H9 (cell line): Measurements from ENCODE around the gene MUC21. TPM values are rescaled to one million over a fixed set of nuclear protein-coding genes. Genes with fewer than 3 reads are reported as not detected.

ENCODE experiments used
- DNase-seq: peaks from one replicate; pipeline ENCODE4 v3.0.0-alpha.2; 2017
- H2AFZ ChIP-seq: one replicate; pipeline ENCODE4 v1.6.1; 2013; ENCODE audit warnings: mild to moderate bottlenecking, low read length, control low read depth, moderate library complexity
- H2AK5ac ChIP-seq: 2 replicates; pipeline ENCODE4 v1.6.1; 2013; ENCODE audit warnings: low read length, control low read depth, mixed read lengths; ENCODE audit not compliant: insufficient read length
- H2BK120ac ChIP-seq: one replicate; pipeline ENCODE4 v1.6.1; 2013; ENCODE audit warnings: low read depth, mild to moderate bottlenecking, low read length, control low read depth, inconsistent platforms; ENCODE audit not compliant: poor library complexity, severe bottlenecking
- H2BK12ac ChIP-seq: 2 replicates; pipeline ENCODE4 v1.6.1; 2013; ENCODE audit warnings: low read length, control low read depth, mixed read lengths, low read depth; ENCODE audit not compliant: insufficient read length
- H2BK15ac ChIP-seq: 2 replicates; pipeline ENCODE4 v1.6.1; 2013; ENCODE audit warnings: low read depth, low read length, control low read depth
- H2BK20ac ChIP-seq: one replicate; pipeline ENCODE4 v1.6.1; 2013; ENCODE audit warnings: low read depth, mild to moderate bottlenecking, low read length, control low read depth, inconsistent platforms; ENCODE audit not compliant: poor library complexity, severe bottlenecking
- H2BK5ac ChIP-seq: 2 replicates; pipeline ENCODE4 v1.6.1; 2013; ENCODE audit warnings: low read length, control low read depth, mixed read lengths; ENCODE audit not compliant: insufficient read length
- H3K14ac ChIP-seq: 2 replicates; pipeline ENCODE4 v1.6.1; 2013; ENCODE audit warnings: low read length, control low read depth; ENCODE audit not compliant: insufficient read depth
- H3K18ac ChIP-seq: 2 replicates; pipeline ENCODE4 v1.6.1; 2013; ENCODE audit warnings: low read depth, mild to moderate bottlenecking, mixed read lengths, low read length, control low read depth; ENCODE audit not compliant: insufficient read length
- H3K23ac ChIP-seq: 2 replicates; pipeline ENCODE4 v1.6.1; 2013; ENCODE audit warnings: low read length, control low read depth, mixed read lengths, low read depth; ENCODE audit not compliant: insufficient read length
- H3K23me2 ChIP-seq: 2 replicates; pipeline ENCODE4 v1.6.1; 2013; ENCODE audit warnings: low read depth, mild to moderate bottlenecking, mixed read lengths, low read length, control low read depth; ENCODE audit not compliant: insufficient read length, poor library complexity, severe bottlenecking
- H3K27ac ChIP-seq: 2 replicates; pipeline ENCODE4 v1.5.1; 2013; ENCODE audit warnings: low read length, control low read depth, mixed read lengths, low read depth; ENCODE audit not compliant: insufficient read length
- H3K27me3 ChIP-seq: 2 replicates; pipeline ENCODE4 v1.6.1; 2013; ENCODE audit warnings: low read length, control low read depth, inconsistent platforms; ENCODE audit not compliant: insufficient read depth
- H3K4ac ChIP-seq: 2 replicates; pipeline ENCODE4 v1.6.1; 2013; ENCODE audit warnings: low read depth, mild to moderate bottlenecking, control low read depth, inconsistent platforms, low read length, moderate library complexity
- H3K4me1 ChIP-seq: 2 replicates; pipeline ENCODE4 v1.6.1; 2013; ENCODE audit warnings: low read length, control low read depth, inconsistent platforms; ENCODE audit not compliant: insufficient read depth
- H3K4me2 ChIP-seq: 2 replicates; pipeline ENCODE4 v1.6.1; 2013; ENCODE audit warnings: low read length, control low read depth, mixed read lengths; ENCODE audit not compliant: insufficient read length, insufficient read depth
- H3K56ac ChIP-seq: 2 replicates; pipeline ENCODE4 v1.6.1; 2013; ENCODE audit warnings: low read depth, mild to moderate bottlenecking, mixed read lengths, low read length, control low read depth; ENCODE audit not compliant: insufficient read length
- H3K79me1 ChIP-seq: 2 replicates; pipeline ENCODE4 v1.6.1; 2013; ENCODE audit warnings: low read depth, mild to moderate bottlenecking, moderate library complexity, low read length, control low read depth, inconsistent platforms; ENCODE audit not compliant: insufficient read depth, poor library complexity, severe bottlenecking
- H3K79me2 ChIP-seq: 2 replicates; pipeline ENCODE4 v1.6.1; 2013; ENCODE audit warnings: low read length, control low read depth, inconsistent platforms; ENCODE audit not compliant: insufficient read depth
- H3K9ac ChIP-seq: 2 replicates; pipeline ENCODE4 v1.6.1; 2013; ENCODE audit warnings: low read length, control low read depth, mixed read lengths; ENCODE audit not compliant: insufficient read length; ENCODE audit errors: extremely low read depth
- H3K9me3 ChIP-seq: one replicate; pipeline ENCODE4 v1.6.1; 2013; ENCODE audit warnings: low read depth, low read length, inconsistent platforms; ENCODE audit not compliant: control insufficient read depth
- H3T11ph ChIP-seq: one replicate; pipeline ENCODE4 v1.6.1; 2013; ENCODE audit warnings: mild to moderate bottlenecking, low read length, control low read depth, inconsistent platforms
- H4K20me1 ChIP-seq: one replicate; pipeline ENCODE4 v1.6.1; 2013; ENCODE audit not compliant: control insufficient read depth, insufficient read length, insufficient read depth
- H4K5ac ChIP-seq: 2 replicates; pipeline ENCODE4 v1.6.1; 2013; ENCODE audit warnings: low read depth, mild to moderate bottlenecking, mixed read lengths, low read length, control low read depth; ENCODE audit not compliant: insufficient read length
- H4K8ac ChIP-seq: replicated peaks from 2 replicates; pipeline ENCODE4 v1.6.1; 2013; ENCODE audit warnings: low read length, control low read depth, mixed read lengths, low read depth; ENCODE audit not compliant: insufficient read length
- H4K91ac ChIP-seq: 2 replicates; pipeline ENCODE4 v1.6.1; 2013; ENCODE audit warnings: low read depth, mild to moderate bottlenecking, moderate library complexity, mixed read lengths, low read length, control low read depth; ENCODE audit not compliant: insufficient read length
- H3K27ac Mint-ChIP-seq, 3 experiments: 2 replicates in 2 of 3; 3 replicates in 1 of 3; pipeline ENCODE4 v1.8.0; 2020 to 2021; ENCODE audit warnings: mixed read lengths in 3 of 3, mild to moderate bottlenecking in 1 of 3, moderate library complexity in 1 of 3
- H3K27me3 Mint-ChIP-seq: 2 replicates; pipeline ENCODE4 v1.8.0; 2021; ENCODE audit warnings: low read depth, mild to moderate bottlenecking, moderate library complexity, mixed read lengths
- H3K36me3 Mint-ChIP-seq, 3 experiments: 2 replicates in 2 of 3; 3 replicates in 1 of 3; pipeline ENCODE4 v1.8.0; 2020 to 2021; ENCODE audit warnings: low read depth in 3 of 3, mixed read lengths in 3 of 3; ENCODE audit not compliant: insufficient read depth in 1 of 3
- H3K4me1 Mint-ChIP-seq, 2 experiments: 2 replicates each; pipeline ENCODE4 v1.8.0; 2020; ENCODE audit warnings: mixed read lengths in 2 of 2
- H3K4me3 Mint-ChIP-seq, 2 experiments: 2 replicates in 1 of 2; 3 replicates in 1 of 2; pipeline ENCODE4 v1.8.0; 2020 to 2021; ENCODE audit warnings: mild to moderate bottlenecking in 2 of 2, mixed read lengths in 2 of 2, moderate library complexity in 1 of 2
- H3K9me3 Mint-ChIP-seq, 2 experiments: 2 replicates in 1 of 2; 3 replicates in 1 of 2; pipeline ENCODE4 v1.8.0; 2020; ENCODE audit warnings: mild to moderate bottlenecking in 2 of 2, mixed read lengths in 2 of 2, moderate library complexity in 1 of 2
- CTCF ChIP-seq: fragments of 200-600 bp; sonication (generic); conservative IDR thresholded peaks from 3 replicates; pipeline ENCODE4 v1.8.0; 2021; ENCODE audit warnings: antibody characterized with exemption, mild to moderate bottlenecking
- WGBS: extraction: QIAGEN DNeasy Blood & Tissue Kit; methylation state at CpG from one replicate; pipeline ENCODE4 v1.1.7; 2013; ENCODE audit warnings: missing lambda C conversion rate, low lambda C conversion rate, mixed read lengths; ENCODE audit not compliant: insufficient read length; ENCODE audit errors: extremely low coverage; 5-methylcytosine and 5-hydroxymethylcytosine counted together
- total RNA-seq: library from RNA; stranded (reverse); gene quantifications from 2 replicates; pipeline ENCODE4 v1.2.1, GENCODE V29; 2021

MUC21 gene
- total RNA-seq, 1 experiment from 2014 or later: not detected

- no peaks in the 10 kb centered on the region for H3K23me2 ChIP-seq
- no peak overlapping the region for H3K27ac ChIP-seq
- H2BK15ac ChIP-seq: no peak overlapping the region
- no peak overlapping the region for H2AFZ ChIP-seq
- H4K91ac ChIP-seq: no peak overlapping the region
- no peaks in the 10 kb centered on the region for H3K79me1 ChIP-seq
- no peak overlapping the region for H3K4ac ChIP-seq
- no peak overlapping the region for H4K5ac ChIP-seq
- no peaks in the 10 kb centered on the region for H3K79me2 ChIP-seq
- no peak overlapping the region for H2AK5ac ChIP-seq
- H3K4me1 Mint-ChIP-seq: peaks cover 17 to 19% of the 10 kb centered on the region in 2 experiments
- no peaks in the 10 kb centered on the region; a peak in 1 of 5 replicates for H3K9me3 Mint-ChIP-seq
- no peak overlapping the region for H2BK5ac ChIP-seq
- H2BK120ac ChIP-seq: no peak overlapping the region
- H3K14ac ChIP-seq: no peak overlapping the region
- no peak overlapping the region for H3K56ac ChIP-seq
- no peak overlapping the region for H3K27ac Mint-ChIP-seq
- no CpG with 5 or more reads among the region's 6 CpGs for WGBS
- peaks cover 7% of the 10 kb centered on the region; the same call in 1 of the 2 replicates for H3K27me3 Mint-ChIP-seq
- H3K18ac ChIP-seq: no peak overlapping the region
- H2BK20ac ChIP-seq: no peak overlapping the region
- no peaks in the 10 kb centered on the region for H3K9me3 ChIP-seq
- no peak overlapping the region for H3K9ac ChIP-seq
- H4K8ac ChIP-seq: no peak overlapping the region
- TF ChIP-seq CTCF: no peak
- H3K4me1 ChIP-seq: no peaks in the 10 kb centered on the region; the same call in 1 of the 2 replicates
- no peaks in the 10 kb centered on the region; a peak in 1 of 7 replicates for H3K36me3 Mint-ChIP-seq
- H2BK12ac ChIP-seq: no peak overlapping the region
- H3K4me2 ChIP-seq: no peak overlapping the region
- no peak overlapping the region for H3T11ph ChIP-seq
- H4K20me1 ChIP-seq: no peaks in the 10 kb centered on the region
- no peak overlapping the region for H3K23ac ChIP-seq
- no peaks in the 10 kb centered on the region for H3K27me3 ChIP-seq
- no peak for DNase-seq
- no peak overlapping the region for H3K4me3 Mint-ChIP-seq
Measured at GRCh38 chr6:30987304-30987703, 3.8 kb downstream of the MUC21 start.
